Measurements from ENCODE around the gene IKZF2.

The IKZF2 gene

DNA sequence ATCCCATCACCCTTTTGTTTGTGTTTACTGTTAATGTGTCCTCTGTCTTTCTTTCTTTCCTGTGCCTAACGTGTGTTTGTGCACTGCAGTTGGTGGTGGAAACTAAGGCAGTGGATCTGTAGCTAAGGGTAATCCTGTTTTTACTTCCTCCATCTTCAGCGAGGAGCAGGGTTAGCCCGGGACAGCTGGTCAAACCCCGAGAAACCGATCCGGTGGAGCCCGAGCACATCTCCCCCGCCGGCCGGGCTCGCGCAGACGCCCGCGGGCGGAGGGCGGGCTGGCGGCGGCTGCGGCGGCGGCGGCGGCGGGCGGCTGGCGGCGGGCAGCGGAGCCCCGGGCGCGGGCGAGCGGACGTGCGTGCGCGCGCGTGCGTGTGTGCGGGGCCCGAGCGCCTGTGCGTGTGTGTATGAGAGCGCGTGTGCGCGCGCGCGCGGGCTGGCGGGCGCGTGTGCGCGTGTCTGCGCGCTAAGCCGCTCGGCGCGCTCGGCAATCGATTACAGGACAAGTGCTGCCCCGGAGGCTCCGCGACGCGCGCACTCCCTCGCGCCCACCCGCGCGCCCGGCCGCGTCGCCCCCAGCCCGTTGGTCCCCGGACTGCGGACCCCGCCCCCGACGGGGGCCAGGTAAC is at the start of gene IKZF2:
Gene IKZF2 (minus strand): TSS at position 176 of the 628 bp plus-strand sequence. CDS start 2,983 bp downstream, outside the sequence.
- Mint-ChIP-seq H3K27me3 (ENCODE audit: low read depth) (peaks cover 62% of the 10 kb centered on the region), H3K27ac (peak within 1 kb of the TSS; percentile 83), H3K4me1 (ENCODE audit: low read depth) (peaks cover 29% of the 10 kb centered on the region), H3K36me3 (ENCODE audit: low read depth) (no peaks in the 10 kb centered on the region), H3K4me3 (peak within 1 kb of the TSS; percentile 87), H3K9me3 (no peaks in the 10 kb centered on the region)
- DNase-seq (ENCODE audit: low spot score) = peak; percentile 76

DNA sequence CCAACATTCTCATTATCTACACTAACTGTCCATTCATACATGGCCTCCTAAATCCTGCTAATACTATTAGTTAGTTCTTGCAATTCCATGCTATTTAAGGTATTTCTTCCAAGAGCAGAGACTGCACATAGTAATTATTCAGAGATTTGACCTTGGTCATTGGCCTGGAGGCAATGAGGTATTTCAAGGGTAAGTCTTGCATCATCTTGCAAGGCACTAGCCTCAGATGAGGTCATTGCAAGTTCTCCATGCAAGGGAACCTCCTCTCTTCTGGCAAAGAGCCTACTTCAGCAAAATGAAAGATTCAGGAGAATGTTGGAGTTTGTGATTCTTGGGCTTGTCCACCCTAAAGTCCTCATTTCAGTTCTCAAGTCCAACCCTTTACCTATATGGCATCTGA is 48.5 kb upstream of the IKZF2 start:
- Mint-ChIP-seq H3K27me3 (ENCODE audit: low read depth) (peaks cover 3% of the 10 kb centered on the region), H3K4me3 (no peak overlapping the region), H3K27ac (no peak overlapping the region), H3K36me3 (ENCODE audit: low read depth) (no peaks in the 10 kb centered on the region), H3K9me3 (peaks cover 11% of the 10 kb centered on the region), H3K4me1 (ENCODE audit: low read depth) (no peaks in the 10 kb centered on the region)
- DNase-seq (ENCODE audit: low spot score) = no peak

DNA sequence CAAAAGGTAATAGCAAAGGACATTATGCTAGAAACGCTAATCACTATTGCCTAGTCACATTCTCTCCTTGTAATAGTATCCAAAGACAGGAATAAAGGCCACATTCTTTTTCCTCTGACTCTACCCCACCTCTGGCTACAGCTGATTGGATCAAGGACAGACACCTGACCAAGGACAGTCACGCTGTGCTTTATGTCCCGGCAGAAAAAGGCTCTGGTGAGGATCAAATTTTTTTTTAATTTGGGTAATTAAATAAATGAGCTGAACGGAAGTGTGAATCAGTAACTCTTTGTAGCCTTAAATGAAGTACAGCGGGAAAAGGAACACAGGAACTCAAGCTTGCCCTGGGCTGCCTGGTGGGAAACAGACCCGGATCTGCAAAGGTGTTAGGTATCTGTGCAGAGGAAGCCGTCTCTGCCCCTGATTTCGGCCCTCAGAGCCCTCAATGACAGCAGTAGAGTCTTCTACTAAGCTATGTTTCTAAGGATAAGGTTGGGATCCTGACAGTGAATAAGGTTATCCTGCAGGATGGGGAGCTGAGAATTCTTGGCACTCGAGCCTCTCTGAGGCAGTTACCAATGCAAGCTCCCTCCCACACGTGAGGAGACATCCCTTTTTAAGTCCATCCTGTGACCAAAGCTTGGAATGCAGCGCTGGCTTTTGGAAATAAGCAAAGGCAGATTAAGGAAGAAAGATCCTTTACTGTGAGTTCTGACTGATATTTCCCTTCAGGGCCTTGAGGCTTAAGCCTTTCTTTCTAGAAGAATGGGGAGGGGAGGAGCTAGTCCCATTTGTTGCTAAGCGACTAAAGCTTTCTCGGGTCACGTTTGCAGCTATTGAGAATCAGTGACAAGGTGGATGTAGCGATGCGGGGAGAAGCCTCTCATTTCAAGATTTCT is 37.8 kb upstream of the IKZF2 start:
- DNase-seq (ENCODE audit: low spot score) = no peak
- H3K36me3 Mint-ChIP-seq (ENCODE audit: low read depth) = no peaks in the 10 kb centered on the region

DNA sequence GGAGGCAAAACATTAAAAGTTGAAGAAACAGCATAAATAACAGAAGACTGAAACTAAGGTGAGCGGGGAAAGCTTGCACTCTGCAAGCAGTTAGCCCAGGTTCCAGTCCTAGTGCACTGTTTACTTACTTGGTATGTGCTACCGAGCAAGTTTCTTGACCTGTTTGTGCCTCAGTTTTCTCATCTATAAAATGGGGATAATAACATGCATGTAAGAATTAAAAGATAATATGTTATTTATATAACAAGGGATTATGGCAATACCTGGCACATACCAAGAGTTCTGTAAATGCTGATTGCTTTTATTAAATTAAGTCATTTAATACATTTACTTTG is 37.1 kb upstream of the IKZF2 start:
- Mint-ChIP-seq H3K9me3 (no peaks in the 10 kb centered on the region), H3K36me3 (ENCODE audit: low read depth) (no peaks in the 10 kb centered on the region), H3K27ac (no peak overlapping the region), H3K27me3 (ENCODE audit: low read depth) (peaks cover 6% of the 10 kb centered on the region), H3K4me1 (ENCODE audit: low read depth) (no peaks in the 10 kb centered on the region), H3K4me3 (no peak overlapping the region)
- DNase-seq (ENCODE audit: low spot score) = no peak

More for the DNA sequence above, 37.8 kb upstream of the IKZF2 start:
- Mint-ChIP-seq H3K9me3 (no peaks in the 10 kb centered on the region), H3K27me3 (ENCODE audit: low read depth) (peaks cover 7% of the 10 kb centered on the region), H3K4me1 (ENCODE audit: low read depth) (no peaks in the 10 kb centered on the region), H3K27ac (no peak overlapping the region), H3K4me3 (no peak overlapping the region)

DNA sequence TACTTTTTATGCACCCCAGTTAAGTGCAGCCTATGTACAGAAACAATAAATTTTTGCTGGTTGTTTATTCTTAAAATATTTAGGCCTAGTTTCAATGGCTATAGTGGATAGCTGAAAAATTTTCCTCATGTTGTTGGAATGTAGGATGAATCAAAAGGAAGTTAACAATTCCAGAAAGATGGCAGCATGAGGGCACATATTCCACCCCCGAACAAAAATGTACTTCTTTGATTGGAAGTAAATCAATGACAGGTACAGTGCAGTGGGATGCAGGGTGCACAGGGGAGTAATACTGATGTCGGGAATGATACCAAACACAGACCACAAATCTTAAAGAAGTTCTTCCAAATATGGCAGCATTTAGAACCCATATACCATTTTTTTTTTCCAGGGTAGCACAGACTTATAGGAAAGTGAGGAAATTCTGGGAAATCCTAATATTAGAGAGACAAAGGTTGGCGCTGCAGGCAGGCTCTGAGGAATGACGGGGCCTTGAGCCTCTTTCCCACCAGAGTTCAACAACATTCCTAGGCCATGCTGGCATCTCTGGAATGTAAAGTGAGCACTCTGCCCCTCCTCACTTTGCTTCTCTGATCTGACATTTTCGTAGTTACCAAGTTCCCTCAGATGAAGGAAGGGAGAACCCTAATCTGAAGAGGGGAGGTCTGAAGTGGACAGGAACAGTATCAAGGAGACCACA is 36.6 kb upstream of the IKZF2 start:
- Mint-ChIP-seq H3K9me3 (no peaks in the 10 kb centered on the region), H3K27me3 (ENCODE audit: low read depth) (peaks cover 4% of the 10 kb centered on the region), H3K36me3 (ENCODE audit: low read depth) (no peaks in the 10 kb centered on the region), H3K4me3 (no peak overlapping the region), H3K4me1 (ENCODE audit: low read depth) (no peaks in the 10 kb centered on the region), H3K27ac (no peak overlapping the region)
- no peak for DNase-seq (ENCODE audit: low spot score)

DNA sequence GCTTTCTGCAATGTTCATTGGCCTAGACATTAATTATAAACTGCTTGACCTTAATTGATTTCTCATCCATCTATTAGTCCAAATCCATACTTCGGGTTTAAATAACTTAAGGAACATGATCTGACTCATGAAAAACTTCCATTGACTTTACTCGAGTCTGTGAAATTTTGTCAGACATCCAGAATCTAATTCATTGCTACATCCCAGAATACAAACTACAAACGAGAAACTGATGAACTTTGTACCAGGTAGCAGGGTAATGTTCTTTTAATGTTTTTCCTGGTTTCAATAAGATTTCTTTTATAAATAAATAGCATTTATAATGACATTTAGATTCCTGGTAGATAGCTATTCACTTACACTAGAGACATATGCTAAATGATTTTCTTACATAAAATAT is 36.0 kb upstream of the IKZF2 start:
- H3K27me3 Mint-ChIP-seq (ENCODE audit: low read depth) = peaks cover 4% of the 10 kb centered on the region
- no peaks in the 10 kb centered on the region for H3K36me3 Mint-ChIP-seq (ENCODE audit: low read depth)
- H3K4me3 Mint-ChIP-seq = no peak overlapping the region
- no peak for DNase-seq (ENCODE audit: low spot score)
- no peaks in the 10 kb centered on the region for H3K9me3 Mint-ChIP-seq
- no peaks in the 10 kb centered on the region for H3K4me1 Mint-ChIP-seq (ENCODE audit: low read depth)
- no peak overlapping the region for H3K27ac Mint-ChIP-seq

DNA sequence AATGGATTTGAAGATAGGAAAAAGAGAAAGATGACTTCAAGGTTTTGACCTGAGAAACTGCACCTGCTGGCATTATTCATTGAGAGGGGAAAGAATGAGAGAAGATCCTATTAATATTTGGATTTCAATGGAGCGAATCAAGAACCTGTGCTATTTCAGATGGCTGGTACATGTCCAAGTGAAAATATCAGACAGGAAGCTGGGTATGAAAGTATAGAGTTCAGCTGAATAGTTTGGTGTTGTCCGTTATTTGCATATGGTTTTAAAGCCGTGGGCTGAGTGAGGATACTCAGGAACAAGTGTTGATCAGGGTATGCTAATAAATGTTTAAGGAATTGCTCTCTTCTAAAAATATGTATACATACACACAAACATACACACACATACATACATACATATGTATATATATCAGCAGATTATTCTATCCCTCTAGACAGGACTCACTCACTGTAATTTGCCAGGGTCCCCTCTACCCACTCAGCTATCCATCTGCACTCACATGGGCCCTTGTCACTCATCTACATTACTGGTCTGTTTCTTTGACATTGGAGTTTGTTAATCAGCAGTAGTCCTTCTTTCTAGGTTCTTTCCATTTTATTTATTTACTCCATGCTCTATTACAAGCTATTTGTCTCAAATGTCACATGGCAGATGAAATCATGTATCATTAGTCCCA is 33.9 kb upstream of the IKZF2 start:
- Mint-ChIP-seq H3K27ac (no peak overlapping the region), H3K27me3 (ENCODE audit: low read depth) (peaks cover 4% of the 10 kb centered on the region), H3K4me1 (ENCODE audit: low read depth) (no peaks in the 10 kb centered on the region), H3K9me3 (no peaks in the 10 kb centered on the region), H3K36me3 (ENCODE audit: low read depth) (no peaks in the 10 kb centered on the region), H3K4me3 (no peak overlapping the region)
- DNase-seq (ENCODE audit: low spot score) = no peak

DNA sequence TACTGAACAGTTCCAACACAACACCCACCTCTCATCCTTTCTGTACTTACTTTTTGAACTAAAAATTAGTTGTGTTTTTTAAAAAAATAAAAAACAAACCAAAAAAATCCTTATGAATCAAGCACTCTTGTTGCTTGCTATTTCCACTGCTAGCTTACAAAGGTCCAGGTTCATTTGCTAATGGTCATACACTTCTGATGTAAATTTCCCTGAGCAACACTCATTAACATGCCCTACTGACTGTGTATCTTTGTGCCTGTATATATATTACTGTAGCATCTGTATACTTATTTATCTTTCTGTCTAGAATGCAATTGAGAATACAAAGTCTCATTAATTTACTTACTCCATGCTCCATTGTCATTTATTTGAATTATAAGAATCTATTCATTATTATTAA is 30.3 kb upstream of the IKZF2 start:
- peaks cover 8% of the 10 kb centered on the region for H3K27me3 Mint-ChIP-seq (ENCODE audit: low read depth)
- H3K4me3 Mint-ChIP-seq = no peak overlapping the region
- no peaks in the 10 kb centered on the region for H3K4me1 Mint-ChIP-seq (ENCODE audit: low read depth)
- no peaks in the 10 kb centered on the region for H3K9me3 Mint-ChIP-seq
- H3K27ac Mint-ChIP-seq = no peak overlapping the region
- DNase-seq (ENCODE audit: low spot score) = no peak
- no peaks in the 10 kb centered on the region for H3K36me3 Mint-ChIP-seq (ENCODE audit: low read depth)

DNA sequence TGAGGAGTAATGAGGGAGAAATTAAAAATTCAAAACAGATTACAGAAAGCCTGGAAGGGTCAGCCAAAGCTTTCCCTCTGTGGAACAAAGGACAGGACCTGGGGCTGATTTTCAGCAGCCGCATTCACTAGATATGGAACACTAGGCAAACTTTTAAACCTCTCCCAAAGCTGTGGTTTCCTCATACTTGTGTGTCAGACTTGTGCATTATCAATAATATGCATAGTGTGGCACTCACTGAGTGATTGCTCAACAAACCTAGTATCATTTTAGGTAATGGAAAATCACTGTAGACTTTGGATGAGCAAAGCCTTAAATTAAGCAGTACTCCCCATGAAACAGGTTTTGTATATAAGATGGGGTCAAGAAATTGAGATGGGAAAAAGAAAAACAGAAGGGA is 26.3 kb upstream of the IKZF2 start:
- H3K9me3 Mint-ChIP-seq = no peaks in the 10 kb centered on the region
- H3K27ac Mint-ChIP-seq = no peak overlapping the region
- peaks cover 4% of the 10 kb centered on the region for H3K27me3 Mint-ChIP-seq (ENCODE audit: low read depth)
- no peak for DNase-seq (ENCODE audit: low spot score)
- H3K4me1 Mint-ChIP-seq (ENCODE audit: low read depth) = no peaks in the 10 kb centered on the region
- no peak overlapping the region for H3K4me3 Mint-ChIP-seq
- H3K36me3 Mint-ChIP-seq (ENCODE audit: low read depth) = no peaks in the 10 kb centered on the region

DNA sequence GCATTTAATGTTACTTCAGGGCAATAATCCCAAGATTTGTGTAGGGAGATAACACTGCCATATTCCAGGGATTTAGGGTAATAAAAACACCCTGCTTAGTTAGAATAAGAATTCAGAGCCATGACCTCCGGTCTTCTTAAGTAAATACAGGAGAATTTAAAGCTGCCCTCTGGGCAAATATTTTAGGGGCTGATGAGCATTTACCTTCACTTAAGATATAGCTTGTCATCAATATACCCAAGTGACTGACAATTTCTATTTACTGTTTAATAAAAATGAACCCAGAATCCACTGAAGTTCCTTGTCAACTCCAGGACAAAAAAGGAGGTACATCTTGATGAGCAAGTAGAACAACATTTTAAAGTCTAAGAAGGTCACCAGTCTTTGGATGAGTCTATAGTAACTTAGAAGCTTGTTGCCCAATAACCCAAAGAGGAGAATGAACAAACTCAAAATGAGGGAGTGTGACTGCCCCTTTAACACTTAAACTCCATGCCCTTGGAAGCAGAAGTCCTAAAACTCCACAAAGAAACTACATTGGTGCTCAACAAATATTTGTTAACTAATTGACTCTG is 24.3 kb upstream of the IKZF2 start:
- no peaks in the 10 kb centered on the region for H3K4me1 Mint-ChIP-seq (ENCODE audit: low read depth)
- no peak overlapping the region for H3K27ac Mint-ChIP-seq
- no peaks in the 10 kb centered on the region for H3K9me3 Mint-ChIP-seq
- H3K27me3 Mint-ChIP-seq (ENCODE audit: low read depth) = peaks cover 10% of the 10 kb centered on the region
- no peaks in the 10 kb centered on the region for H3K36me3 Mint-ChIP-seq (ENCODE audit: low read depth)
- no peak overlapping the region for H3K4me3 Mint-ChIP-seq
- no peak for DNase-seq (ENCODE audit: low spot score)

DNA sequence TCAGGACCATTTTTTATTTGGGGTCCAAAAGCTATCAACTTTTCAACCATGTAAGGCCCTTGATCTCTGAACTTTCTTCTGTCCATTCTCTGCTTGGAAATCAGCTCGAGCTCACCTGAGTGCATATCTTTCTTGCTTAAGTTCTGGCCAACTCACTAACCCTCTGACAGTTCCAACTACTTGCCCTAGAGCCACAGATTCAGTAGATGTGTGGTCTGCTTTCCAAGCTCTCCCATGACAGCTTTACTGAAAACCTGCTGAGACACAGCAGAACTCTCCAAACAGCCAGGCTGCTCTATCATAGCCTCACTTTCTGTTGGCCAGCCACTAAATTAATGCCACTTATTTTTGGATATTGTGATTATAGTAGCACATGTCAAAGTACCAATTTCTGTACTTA is 21.2 kb upstream of the IKZF2 start:
- Mint-ChIP-seq H3K9me3 (no peaks in the 10 kb centered on the region), H3K36me3 (ENCODE audit: low read depth) (no peaks in the 10 kb centered on the region), H3K4me3 (no peak overlapping the region), H3K4me1 (ENCODE audit: low read depth) (no peaks in the 10 kb centered on the region), H3K27me3 (ENCODE audit: low read depth) (peaks cover 6% of the 10 kb centered on the region), H3K27ac (no peak overlapping the region)
- DNase-seq (ENCODE audit: low spot score) = no peak

DNA sequence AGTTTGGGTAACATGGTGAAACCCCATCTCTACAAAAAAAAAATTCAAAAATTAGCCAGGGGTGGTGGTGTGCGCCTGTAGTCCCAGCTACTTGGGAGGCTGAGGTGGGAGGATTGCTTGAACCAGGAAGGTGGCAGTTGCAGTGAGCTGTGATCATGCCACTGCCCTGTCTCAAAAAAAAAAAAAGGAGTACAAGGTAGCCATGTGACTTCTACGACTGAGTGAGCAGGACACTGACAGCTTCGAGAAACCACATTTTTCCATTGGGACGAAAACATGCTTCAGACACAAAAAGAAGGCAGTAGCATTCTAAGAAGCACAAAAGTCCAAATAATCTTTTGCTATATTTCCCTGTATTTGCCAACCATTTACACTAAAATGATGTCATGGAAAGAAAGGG is 19.7 kb upstream of the IKZF2 start:
- Mint-ChIP-seq H3K4me3 (no peak overlapping the region), H3K9me3 (no peaks in the 10 kb centered on the region), H3K27ac (no peak overlapping the region), H3K36me3 (ENCODE audit: low read depth) (no peaks in the 10 kb centered on the region), H3K27me3 (ENCODE audit: low read depth) (peaks cover 8% of the 10 kb centered on the region), H3K4me1 (ENCODE audit: low read depth) (no peaks in the 10 kb centered on the region)
- no peak for DNase-seq (ENCODE audit: low spot score)

DNA sequence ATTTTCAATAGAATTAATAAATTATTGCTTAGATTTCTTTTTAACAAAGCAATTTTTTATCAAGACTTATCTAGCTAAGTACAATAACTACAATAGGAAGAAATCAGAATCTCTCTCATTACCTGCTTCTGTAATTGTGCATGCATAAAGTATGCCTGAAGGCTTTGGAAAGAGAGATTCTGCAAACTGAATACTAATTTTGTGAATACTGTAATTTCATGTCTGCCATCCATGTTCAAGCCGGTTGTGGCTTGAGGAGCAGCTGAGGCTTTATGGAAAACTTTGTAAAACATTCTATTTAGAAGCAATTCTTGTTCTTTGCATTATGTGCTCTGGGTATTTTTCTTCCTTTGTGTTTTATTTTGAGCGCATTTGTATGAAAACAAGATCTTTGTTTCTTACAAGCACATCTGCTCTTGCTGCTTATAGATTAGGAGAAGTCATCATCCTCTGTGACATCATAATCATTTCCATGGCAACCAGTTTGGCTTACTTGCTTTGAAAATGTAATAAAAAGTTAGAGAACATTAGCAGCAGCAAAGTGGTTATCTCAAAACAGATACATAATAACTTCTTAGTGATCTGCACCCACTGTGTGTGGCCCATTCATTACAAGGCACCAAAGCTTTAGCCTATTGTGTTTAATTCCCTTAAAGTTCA is 16.0 kb upstream of the IKZF2 start:
- Mint-ChIP-seq H3K9me3 (no peaks in the 10 kb centered on the region), H3K36me3 (ENCODE audit: low read depth) (no peaks in the 10 kb centered on the region), H3K27me3 (ENCODE audit: low read depth) (peaks cover 5% of the 10 kb centered on the region), H3K27ac (no peak overlapping the region), H3K4me3 (no peak overlapping the region), H3K4me1 (ENCODE audit: low read depth) (no peaks in the 10 kb centered on the region)
- no peak for DNase-seq (ENCODE audit: low spot score)
